Heart left ventricle (tissue), 16 donors: ENCODE results near the gene DDX10. TPM values are rescaled to one million over a fixed set of nuclear protein-coding genes. Genes with fewer than 3 reads are reported as not detected.

ENCODE experiments used
- ATAC-seq, 4 donors: fragments of 200-7000 bp; cut with Tn5 transposase; one replicate each; pipeline ENCODE4 v1.9.1; 2020 to 2022; ENCODE audit warnings: moderate library complexity in 4 of 4, mild to moderate bottlenecking in 3 of 4, moderate number of reproducible peaks in 1 of 4
- DNase-seq, 5 donors: peaks; one replicate each; pipeline ENCODE4 v3.0.0-alpha.2; 2020
- H3K27ac ChIP-seq, 12 donors: fragments of 200-600 bp; sonication (generic) in 4 of 12; one replicate each; pipeline versions ENCODE4 v1.5.0 to v1.8.0; 2016 to 2022; ENCODE audit warnings: mild to moderate bottlenecking in 2 of 12
- H3K27me3 ChIP-seq, 9 donors: fragments of 200-600 bp; sonication (generic) in 2 of 9; one replicate each; pipeline versions ENCODE4 v1.5.1 to v1.8.0; 2016 to 2022; ENCODE audit warnings: mild to moderate bottlenecking in 3 of 9
- H3K36me3 ChIP-seq, 9 donors: fragments of 200-600 bp; sonication (generic) in 2 of 9; one replicate each; pipeline versions ENCODE4 v1.5.0 to v1.8.0; 2018 to 2022; ENCODE audit warnings: mild to moderate bottlenecking in 2 of 9
- H3K4me1 ChIP-seq, 12 donors: fragments of 200-600 bp; sonication (generic) in 4 of 12; one replicate each; pipeline versions ENCODE4 v1.5.0 to v1.8.0; 2016 to 2022; ENCODE audit warnings: mild to moderate bottlenecking in 3 of 12
- H3K4me3 ChIP-seq, 12 donors: fragments of 200-600 bp; sonication (generic) in 4 of 12; one replicate each; pipeline versions ENCODE4 v1.5.0 to v1.8.0; 2017 to 2022; ENCODE audit warnings: mild to moderate bottlenecking in 9 of 12, moderate library complexity in 4 of 12
- H3K9me3 ChIP-seq, 12 donors: fragments of 200-600 bp; sonication (generic) in 4 of 12; one replicate each; pipeline versions ENCODE4 v1.5.0 to v1.8.0; 2016 to 2022; ENCODE audit warnings: mild to moderate bottlenecking in 1 of 12
- CTCF ChIP-seq, 12 donors: fragments of 200-600 bp; sonication (generic) in 4 of 12; IDR thresholded peaks; one replicate each; pipeline versions ENCODE4 v1.5.0 to v1.8.0; 2018 to 2022; ENCODE audit warnings: antibody characterized with exemption in 12 of 12, mild to moderate bottlenecking in 5 of 12
- POLR2A ChIP-seq, 2 donors: fragments of 450-650 bp; IDR thresholded peaks; one replicate each; pipeline ENCODE4 v1.6.1; 2017; ENCODE audit warnings: antibody characterized with exemption in 2 of 2, mild to moderate bottlenecking in 2 of 2, moderate library complexity in 2 of 2
- WGBS, 4 donors: extraction: QIAGEN DNeasy Blood & Tissue Kit in 2 of 4; methylation state at CpG; one replicate each; pipeline versions ENCODE4 v1.1.5 to v1.1.7; 2013 to 2018; 5-methylcytosine and 5-hydroxymethylcytosine counted together
- intact Hi-C, 10 donors: fragments of 100-400 bp; cut with DNase I; formaldehyde crosslinking; loops; one replicate each; pipeline versions ENCODE4 v1.11.1 to v1.14.2; 2022
- polyA plus RNA-seq, 2 donors: library from polyadenylated mRNA; stranded (reverse); fragments of 200-250 nt; gene quantifications; one replicate each; pipeline ENCODE4 v1.2.3, GENCODE V29; 2013
- total RNA-seq, 9 donors: library from RNA; depleted of rRNA in 2 of 9; stranded (reverse); fragments of >200 nt in 2 of 9; fragmentation: NEBNext Ultra II Directional in 3 of 9; extraction: Animal tissue kit (Norgen Biotek cat#: 25700) in 3 of 9; gene quantifications; one replicate each; pipeline versions ENCODE4 v1.1.0 to v1.2.4, GENCODE V29; 2016 to 2023
- donor health status: ischemic (EF 13 %, LVEDD 7.1; RV severe dilation, severe dysfunction).
- donor health status: healthy with polysubstance abuse.
- donor health status: DM: no; HTN: yes; CAD: no.
- donor health status: DM: no; HTN: no; CAD: no.
- donor health status: ischemic (EF 25% LVEDD 6.9; RV normal size, moderate dysfunction).
- donor health status: ischemic (EF 25% LVEDD 5.7; RV mildly dilated, moderate dysfunction).
- donor health status: healthy.
- donor health status: DM: yes; HTN: yes; CAD: no.
- donor health status: ischemic (EF 35%, LVEDD 5.7; RV mildly dilated, moderate dysfunction).
- donor health status: nonischemic (EF 11% LVEDD 7.7; RV severe dilation, severe dysfunction).
- donor health status: DM: yes; HTN: yes; CAD: no.
- donor health status: PGD.
- donor health status: ischemic (EF 29% LVEDD 5.4; RV normal size, mild dysfunction).
- donor health status: nonischemic (EF 23%, LVEDD 6.1; RV moderate dilation, normal function).

The DDX10 gene
- total and polyA plus RNA-seq, 11 donors = 8.3 to 17.2 (median 12.1) TPM

DNA sequence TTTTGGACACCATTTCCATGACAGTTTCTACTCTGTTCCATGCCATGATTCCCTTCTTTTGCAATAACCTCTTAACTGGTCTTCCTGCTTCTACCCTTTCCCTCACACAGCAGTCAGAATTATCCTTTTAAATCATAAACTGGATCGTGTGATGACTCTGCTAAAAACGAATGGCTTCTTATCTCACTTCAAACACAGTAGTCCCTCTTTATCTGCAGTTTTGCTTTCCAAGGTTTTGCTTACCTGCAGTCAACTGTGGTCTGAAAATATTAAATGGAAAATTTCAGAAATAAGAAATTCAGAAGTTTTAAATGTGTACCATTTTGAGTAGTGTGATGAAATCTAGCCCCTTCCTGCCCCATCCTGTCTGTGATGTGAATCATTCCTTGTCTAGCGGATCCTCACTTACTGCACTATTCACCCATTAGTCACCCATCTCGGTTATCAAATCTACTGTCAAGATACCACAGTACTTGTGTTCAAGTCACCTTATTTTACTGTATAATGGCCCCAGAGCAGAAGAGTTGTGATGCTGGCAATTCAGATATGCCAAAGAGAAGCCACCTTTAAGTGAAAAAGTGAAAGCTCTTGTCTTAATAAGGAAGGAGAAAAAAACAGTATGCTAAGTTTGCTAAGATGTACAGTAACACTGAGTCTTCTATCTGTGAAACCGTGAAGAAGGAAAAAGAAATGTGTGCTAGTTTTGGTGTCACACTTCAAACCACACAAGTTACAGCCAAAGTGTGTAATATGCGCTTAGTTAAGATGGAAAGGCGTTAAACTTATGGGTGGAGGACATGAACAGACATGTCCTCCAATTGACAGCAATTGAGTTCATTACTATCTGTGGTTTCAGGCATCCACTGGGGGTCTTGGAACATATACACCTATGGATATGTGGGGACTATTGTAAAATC, 283.0 kb downstream of the DDX10 start:
- peaks cover 0 to 26% (median 0%) of the 10 kb centered on the region in 12 donors for H3K9me3 ChIP-seq
- no peak for DNase-seq
- TF ChIP-seq POLR2A (IDR thresholded peaks at IDR 0.05) = no peak
- no peak for TF ChIP-seq CTCF (IDR thresholded peaks at IDR 0.05)
- H3K27ac ChIP-seq = no peak overlapping the region
- no peaks in the 10 kb centered on the region for H3K4me1 ChIP-seq
- H3K36me3 ChIP-seq = no peaks in the 10 kb centered on the region
- 86 to 91% (median 90%) methylated on average over 7 of the region's 7 CpGs for WGBS, 4 donors
- ATAC-seq = no peak
- intact Hi-C loops = no loop called here
- H3K27me3 ChIP-seq = no peaks in the 10 kb centered on the region
- H3K4me3 ChIP-seq = no peak overlapping the region

DNA sequence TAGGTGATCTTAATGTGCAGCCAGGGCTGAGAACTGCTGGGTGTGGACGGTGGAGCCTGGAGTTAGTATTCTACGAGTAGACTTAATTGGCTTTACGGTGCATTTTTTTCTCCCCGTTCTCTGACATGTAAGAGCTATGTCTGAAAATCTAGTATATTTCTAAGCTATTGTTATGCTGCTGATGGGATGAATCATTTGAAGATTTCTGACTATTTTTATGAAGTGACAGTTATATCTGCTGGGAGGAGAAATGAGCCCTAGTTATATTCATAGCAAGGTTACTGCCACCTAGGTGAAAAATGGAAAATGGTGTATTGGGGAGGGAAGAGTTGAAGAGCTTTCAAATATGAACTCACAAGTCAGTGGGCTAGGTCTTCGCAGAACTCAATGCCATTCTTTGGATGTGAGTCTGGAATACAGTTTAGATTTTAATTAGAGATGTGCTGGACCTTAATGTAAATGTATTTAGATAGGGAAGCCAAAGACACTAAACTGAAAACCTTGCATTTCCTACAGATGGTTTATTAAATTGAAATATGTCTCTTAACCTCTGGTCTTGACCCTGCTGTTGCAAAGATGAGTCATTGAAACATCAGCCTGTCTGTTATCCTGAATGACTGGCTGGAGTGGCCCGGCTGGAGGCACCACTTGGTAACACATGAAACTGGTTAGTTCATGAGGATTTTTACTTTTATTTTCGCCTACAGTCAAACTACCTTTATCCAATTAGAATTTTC, 293.7 kb downstream of the DDX10 start:
- 86 to 89% (median 88%) methylated on average over 7 of the region's 7 CpGs for WGBS, 4 donors
- Histone ChIP-seq H3K27me3 (no peaks in the 10 kb centered on the region), H3K27ac (no peak overlapping the region), H3K9me3 (no peaks in the 10 kb centered on the region), H3K4me3 (no peak overlapping the region), H3K36me3 (no peaks in the 10 kb centered on the region), H3K4me1 (peaks cover 0 to 9% (median 0%) of the 10 kb centered on the region in 12 donors)
- DNase-seq = no peak
- intact Hi-C loops = no loop called here
- no peak for ATAC-seq
- TF ChIP-seq CTCF (IDR thresholded peaks at IDR 0.05) = no peak
- no peak for TF ChIP-seq POLR2A (IDR thresholded peaks at IDR 0.05)

DNA sequence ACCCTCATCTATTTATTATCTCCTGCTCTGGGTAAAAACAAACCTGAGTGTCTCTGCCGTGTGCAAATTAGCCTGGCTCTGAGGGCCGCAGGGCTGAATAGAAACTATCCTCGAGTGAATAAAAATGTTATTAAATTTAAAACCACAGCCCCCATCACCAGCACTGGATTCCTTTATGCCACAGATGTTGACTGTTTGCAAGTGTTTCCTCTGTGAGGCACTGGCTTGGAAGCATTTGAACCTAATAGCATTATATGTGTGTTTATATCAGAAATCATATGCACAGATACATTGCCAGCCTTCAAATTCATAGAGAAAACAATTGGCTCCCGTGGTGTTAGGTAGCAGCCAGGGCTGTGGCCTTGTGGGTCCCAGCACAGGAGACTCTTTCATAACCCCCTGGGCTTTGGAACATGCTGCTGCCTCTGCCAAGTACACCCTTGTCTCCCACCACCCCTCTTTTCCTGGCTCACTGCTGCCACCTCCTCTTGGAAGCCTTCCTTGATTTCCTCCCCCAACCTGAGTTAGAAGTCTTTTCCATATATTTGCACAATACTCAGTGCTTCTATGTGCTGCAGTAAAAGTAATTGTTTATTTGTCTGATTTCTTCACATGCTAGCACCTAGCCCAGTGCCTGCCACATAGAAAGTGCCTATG, 294.4 kb downstream of the DDX10 start:
- intact Hi-C loops = no loop called here
- TF ChIP-seq POLR2A (IDR thresholded peaks at IDR 0.05) (no peak), CTCF (IDR thresholded peaks at IDR 0.05) (no peak)

More for the DNA sequence above, 294.4 kb downstream of the DDX10 start:
- Histone ChIP-seq H3K27me3 (no peaks in the 10 kb centered on the region), H3K4me3 (no peak overlapping the region), H3K4me1 (peaks cover 0 to 9% (median 0%) of the 10 kb centered on the region in 12 donors), H3K36me3 (no peaks in the 10 kb centered on the region), H3K27ac (no peak overlapping the region), H3K9me3 (no peaks in the 10 kb centered on the region)
- no peak for ATAC-seq
- DNase-seq = no peak
- whole genome bisulfite sequencing, 4 donors = 66 to 80% (median 74%) methylated on average over 4 of the region's 4 CpGs
